GM21825 (cell line): ENCODE results near the gene CDH9.

ENCODE experiments used
- ATAC-seq: cut with Tn5 transposase; IDR thresholded peaks from one replicate; pipeline ENCODE4 v1.9.1; 2021; ENCODE audit warnings: mild to moderate bottlenecking, moderate library complexity; ENCODE audit not compliant: unreplicated experiment

The CDH9 gene

DNA sequence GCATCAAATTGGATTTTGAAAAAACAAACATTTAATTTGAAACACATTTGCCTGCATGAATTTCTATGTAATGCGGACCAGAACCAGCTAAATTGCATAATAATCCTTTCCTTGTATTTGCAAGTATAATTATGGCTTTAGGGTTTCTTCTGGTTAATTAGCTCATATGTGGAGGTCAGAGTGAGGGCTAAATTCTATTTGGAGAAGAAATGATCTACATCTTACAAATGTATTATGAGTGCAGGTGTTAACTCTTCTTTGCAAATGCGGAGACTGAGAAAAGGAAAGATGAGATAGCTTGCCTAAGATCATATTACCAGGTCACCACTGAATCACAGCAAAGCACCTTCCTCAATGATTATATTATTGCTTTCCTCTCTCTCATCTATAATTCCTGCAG, 194.7 kb downstream of the CDH9 start:
- ATAC-seq, result no peak

DNA sequence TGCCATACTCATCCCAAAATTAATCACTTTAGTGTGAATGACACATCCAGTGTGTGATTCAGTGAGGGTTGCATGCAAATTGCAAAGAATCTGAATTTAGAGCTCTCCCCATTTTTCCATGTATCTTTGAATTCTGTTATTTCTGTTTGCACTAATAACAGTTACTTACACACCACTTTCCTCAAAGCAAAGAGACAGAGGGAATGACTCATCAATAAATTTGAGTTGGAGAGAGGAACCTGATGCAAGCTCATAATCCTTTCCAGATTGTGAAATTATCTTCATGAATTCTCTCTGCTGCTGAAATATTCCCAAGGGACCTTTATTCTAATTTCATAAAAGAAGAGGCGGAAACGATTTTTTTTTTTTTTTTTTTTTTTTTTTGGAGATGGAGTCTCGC, 204.8 kb downstream of the CDH9 start:
- ATAC-seq, result no peak
